Middle frontal gyrus (tissue), 1 donor: Measurements from ENCODE around the gene MPPE1.
"Not testable (repeated sequence)": the region's sequence is repeated elsewhere in the genome, so short reads cannot be mapped to it uniquely, and the experiment has no call there.

Experiments used
- DNase-seq: peaks from one replicate; pipeline ENCODE4 v3.0.0-alpha.2; 2015; ENCODE audit warnings: low spot score; ENCODE audit errors: extremely low spot score

Gene MPPE1

GRCh38 chr18:11857177-11857887, 50.8 kb downstream of the MPPE1 start:
- peak; percentile 25 for DNase-seq

- DNase-seq = not testable (repeated sequence)
Observed at GRCh38 chr18:11854554-11854953, 53.6 kb downstream of the MPPE1 start.

GRCh38 chr18:11851806-11852337, 56.2 kb downstream of the MPPE1 start:
- no peak for DNase-seq

- peak; percentile 97 for DNase-seq
Observed at GRCh38 chr18:11851146-11851805, 56.8 kb downstream of the MPPE1 start, which contains the start of gene CHMP1B. TSS of gene CHMP1B (plus strand) at chr18:11851413. CDS start at chr18:11851512, 99 bp downstream.

- no peak for DNase-seq
Observed at GRCh38 chr18:11850821-11851145, 57.3 kb downstream of the MPPE1 start.

- peak; percentile 38 for DNase-seq
Observed at GRCh38 chr18:11849841-11850634, 58.1 kb downstream of the MPPE1 start.

GRCh38 chr18:11849279-11849678, 58.8 kb downstream of the MPPE1 start:
- no peak for DNase-seq

GRCh38 chr18:11847811-11848210, 60.3 kb downstream of the MPPE1 start:
- DNase-seq = no peak

- no peak for DNase-seq
Observed at GRCh38 chr18:11845654-11846053, 62.5 kb downstream of the MPPE1 start.

- DNase-seq = no peak
Observed at GRCh38 chr18:11844436-11844835, 63.7 kb downstream of the MPPE1 start.

- DNase-seq = no peak
Observed at GRCh38 chr18:11842562-11842961, 65.6 kb downstream of the MPPE1 start.

GRCh38 chr18:11840493-11840892, 67.6 kb downstream of the MPPE1 start:
- DNase-seq = no peak

- DNase-seq = no peak
Observed at GRCh38 chr18:11839556-11839955, 68.6 kb downstream of the MPPE1 start.

- DNase-seq = no peak
Observed at GRCh38 chr18:11834772-11835171, 73.3 kb downstream of the MPPE1 start.
